NB4 (cell line): ENCODE measurements around the gene IRX4.

ENCODE experiments used
- MAX ChIP-seq: IDR thresholded peaks from 2 replicates; pipeline ENCODE4 v1.6.1; 2011; ENCODE audit warnings: low read depth, low read length
- POLR2A ChIP-seq: IDR thresholded peaks from 2 replicates; pipeline ENCODE4 v1.6.1; 2011; ENCODE audit warnings: mild to moderate bottlenecking; ENCODE audit not compliant: insufficient read length; ENCODE audit errors: extremely low read depth
- TF ChIP-seq, protein P1 (sequence below): IDR thresholded peaks from one replicate; pipeline ENCODE4 v1.5.1; 2012; ENCODE audit warnings: low read depth, low read length

GRCh38 chr5:1876660-1877064 is 6.1 kb downstream of the IRX4 start:
- TF ChIP-seq, protein P1, sequence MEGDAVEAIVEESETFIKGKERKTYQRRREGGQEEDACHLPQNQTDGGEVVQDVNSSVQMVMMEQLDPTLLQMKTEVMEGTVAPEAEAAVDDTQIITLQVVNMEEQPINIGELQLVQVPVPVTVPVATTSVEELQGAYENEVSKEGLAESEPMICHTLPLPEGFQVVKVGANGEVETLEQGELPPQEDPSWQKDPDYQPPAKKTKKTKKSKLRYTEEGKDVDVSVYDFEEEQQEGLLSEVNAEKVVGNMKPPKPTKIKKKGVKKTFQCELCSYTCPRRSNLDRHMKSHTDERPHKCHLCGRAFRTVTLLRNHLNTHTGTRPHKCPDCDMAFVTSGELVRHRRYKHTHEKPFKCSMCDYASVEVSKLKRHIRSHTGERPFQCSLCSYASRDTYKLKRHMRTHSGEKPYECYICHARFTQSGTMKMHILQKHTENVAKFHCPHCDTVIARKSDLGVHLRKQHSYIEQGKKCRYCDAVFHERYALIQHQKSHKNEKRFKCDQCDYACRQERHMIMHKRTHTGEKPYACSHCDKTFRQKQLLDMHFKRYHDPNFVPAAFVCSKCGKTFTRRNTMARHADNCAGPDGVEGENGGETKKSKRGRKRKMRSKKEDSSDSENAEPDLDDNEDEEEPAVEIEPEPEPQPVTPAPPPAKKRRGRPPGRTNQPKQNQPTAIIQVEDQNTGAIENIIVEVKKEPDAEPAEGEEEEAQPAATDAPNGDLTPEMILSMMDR, result no peak
- no peak for TF ChIP-seq POLR2A
- no peak for TF ChIP-seq MAX
